ENCODE measurements around the gene PCDHGB2. TPM values are rescaled to one million over a fixed set of nuclear protein-coding genes. Genes with fewer than 3 reads are reported as not detected.

PCDHGB2 gene
- total RNA-seq, 1 experiment from 2014 or later, result 4.1 TPM

GRCh38 chr5:141399555-141400258, 39.9 kb downstream of the PCDHGB2 start:
- CTCF ChIA-PET, result interaction anchor here (0.6 to 2.0 kb wide), 4 partner anchors 12 to 30 kb away, joined by 3 to 5 read pairs (median 4); partner anchors contain the start of genes PCDHGA10, PCDHGB3, PCDHGB4 and PCDHGB7
- Mint-ChIP-seq H3K27ac (no peak overlapping the region), H3K36me3 (peaks cover 64% of the 10 kb centered on the region), H3K9me3 (peaks cover 55% of the 10 kb centered on the region), H3K4me3 (no peak overlapping the region), H3K4me1 (no peaks in the 10 kb centered on the region), H3K27me3 (ENCODE audit: low read depth) (peaks cover 14% of the 10 kb centered on the region)
- POLR2A ChIA-PET, result no interaction called here
- no peak for TF ChIP-seq MAX (CRISPR knock-in tag; IDR thresholded peaks at IDR 0.05)
- TF ChIP-seq NR2C2 (CRISPR knock-in tag; IDR thresholded peaks at IDR 0.05), result no peak
- TF ChIP-seq MLX (CRISPR knock-in tag; IDR thresholded peaks at IDR 0.05), result no peak
- no peak for TF ChIP-seq AFF4 (CRISPR knock-in tag; IDR thresholded peaks at IDR 0.05; ENCODE audit: borderline replicate concordance)
- TF ChIP-seq CREM (CRISPR knock-in tag; IDR thresholded peaks at IDR 0.05), result no peak
- ATAC-seq (no peak), DNase-seq (ENCODE audit: low spot score) (no peak)

GRCh38 chr5:141402553-141403243, 42.9 kb downstream of the PCDHGB2 start, which contains the start of gene PCDHGA9:
Gene PCDHGA9 (plus strand): TSS chr5:141402778. CDS start chr5:141402953, 175 bp downstream.
- Mint-ChIP-seq H3K27ac (no peak within 1 kb of the TSS), H3K4me3 (no peak within 1 kb of the TSS), H3K27me3 (ENCODE audit: low read depth) (peaks cover 14% of the 10 kb centered on the region), H3K9me3 (peaks cover 43% of the 10 kb centered on the region), H3K36me3 (peaks cover 50% of the 10 kb centered on the region), H3K4me1 (no peaks in the 10 kb centered on the region)
- CTCF ChIA-PET, result interaction anchor here (0.5 to 1.7 kb wide), 9 partner anchors 10 to 161 kb away, joined by 4 to 15 read pairs (median 5); partner anchors contain the start of genes PCDHGA10, PCDHGA11, PCDHGA8 and PCDHGB3
- no peak for DNase-seq (ENCODE audit: low spot score)
- no peak for ATAC-seq
- POLR2A ChIA-PET, result no interaction called here
- TF ChIP-seq CREB1 (CRISPR knock-in tag; IDR thresholded peaks at IDR 0.05) (no peak), SOX15 (CRISPR knock-in tag; IDR thresholded peaks at IDR 0.05) (no peak), ARID4B (CRISPR knock-in tag; IDR thresholded peaks at IDR 0.05; ENCODE audit: borderline replicate concordance) (no peak), JAZF1 (CRISPR knock-in tag; IDR thresholded peaks at IDR 0.05) (no peak), USF1 (CRISPR knock-in tag; IDR thresholded peaks at IDR 0.05) (no peak), PRDM15 (CRISPR knock-in tag; IDR thresholded peaks at IDR 0.05) (no peak), CREM (CRISPR knock-in tag; IDR thresholded peaks at IDR 0.05) (no peak), CDX4 (CRISPR knock-in tag; IDR thresholded peaks at IDR 0.05; ENCODE audit: borderline replicate concordance) (no peak), ZNF416 (CRISPR knock-in tag; IDR thresholded peaks at IDR 0.05) (no peak), ELF4 (CRISPR knock-in tag; IDR thresholded peaks at IDR 0.05; ENCODE audit: low read depth) (no peak), GTF2I (CRISPR knock-in tag; conservative IDR thresholded peaks at IDR 0.05) (no peak), RELA (CRISPR knock-in tag; IDR thresholded peaks at IDR 0.05; ENCODE audit: borderline replicate concordance) (no peak), TCF7 (CRISPR knock-in tag; IDR thresholded peaks at IDR 0.05; ENCODE audit: low read depth) (no peak), ZNF317 (CRISPR knock-in tag; IDR thresholded peaks at IDR 0.05; ENCODE audit: borderline replicate concordance, low read depth) (no peak)

All from WTC11 (cell line).